Fibroblast of lung (primary cell): ENCODE measurements around the gene SPDYE3. TPM values are rescaled to one million over a fixed set of nuclear protein-coding genes. Genes with fewer than 3 reads are reported as not detected.
"Not testable (repeated sequence)": the region's sequence is repeated elsewhere in the genome, so short reads cannot be mapped to it uniquely, and the experiment has no call there.

Source experiments
- DNase-seq, 2 donors: peaks; one replicate each; pipeline versions ENCODE4 v3.0.0 to v3.0.0-alpha.2; 2010; ENCODE audit warnings: low read depth in 2 of 2
- H2AFZ ChIP-seq: 2 replicates; pipeline ENCODE4 v1.5.1; 2012; ENCODE audit warnings: low read length, control low read depth, inconsistent platforms
- H3K27ac ChIP-seq: 2 replicates; pipeline ENCODE4 v1.5.1; 2011; ENCODE audit warnings: low read length, control low read depth; ENCODE audit not compliant: insufficient read depth
- H3K27me3 ChIP-seq: 2 replicates; pipeline ENCODE4 v1.5.1; 2011; ENCODE audit warnings: mild to moderate bottlenecking, low read length; ENCODE audit not compliant: control insufficient read depth, insufficient read depth
- H3K36me3 ChIP-seq: 2 replicates; pipeline ENCODE4 v1.5.1; 2011; ENCODE audit warnings: low read length; ENCODE audit not compliant: control insufficient read depth, insufficient read depth
- H3K4me1 ChIP-seq: 2 replicates; pipeline ENCODE4 v1.5.1; 2011; ENCODE audit warnings: low read length; ENCODE audit not compliant: control insufficient read depth, insufficient read depth; ENCODE audit errors: extremely low read depth
- H3K4me2 ChIP-seq: 2 replicates; pipeline ENCODE4 v1.5.1; 2011; ENCODE audit warnings: low read length, control low read depth; ENCODE audit not compliant: insufficient read depth; ENCODE audit errors: extremely low read depth
- H3K4me3 ChIP-seq, 4 experiments: fragments of 200-600 bp in 1 of 4; sonication (generic) in 1 of 4; replicated peaks in 1 of 4; 2 replicates each; pipeline ENCODE4 v1.5.1; 2011 to 2016; ENCODE audit warnings: low read length in 4 of 4, low read depth in 3 of 4, mild to moderate bottlenecking in 3 of 4, control low read depth in 2 of 4, inconsistent platforms in 1 of 4, mixed read lengths in 1 of 4; ENCODE audit not compliant: insufficient read depth in 1 of 4; ENCODE audit errors: control extremely low read depth in 1 of 4
- H3K79me2 ChIP-seq: 2 replicates; pipeline ENCODE4 v1.5.1; 2012; ENCODE audit warnings: mild to moderate bottlenecking, low read length, inconsistent platforms; ENCODE audit not compliant: control insufficient read depth, insufficient read depth
- H3K9ac ChIP-seq: 2 replicates; pipeline ENCODE4 v1.5.1; 2011; ENCODE audit warnings: mild to moderate bottlenecking, low read length, control low read depth; ENCODE audit not compliant: insufficient read depth
- H3K9me3 ChIP-seq: 2 replicates; pipeline ENCODE4 v1.5.1; 2012; ENCODE audit warnings: low read depth, low read length; ENCODE audit not compliant: control insufficient read depth, insufficient read depth
- H4K20me1 ChIP-seq: 2 replicates; pipeline ENCODE4 v1.5.1; 2011; ENCODE audit warnings: low read length; ENCODE audit not compliant: control insufficient read depth, insufficient read depth; ENCODE audit errors: extremely low read depth
- polyA plus RNA-seq, 2 donors: library from polyadenylated mRNA; depleted of rRNA in 1 of 2; stranded (reverse) in 1 of 2; unstranded in 1 of 2; fragments of >200 nt; gene quantifications; 2 replicates each; pipeline ENCODE4 v1.2.1, GENCODE V29; 2011 to 2012; ENCODE audit warnings: missing spikeins in 1 of 2
- total RNA-seq: library from RNA; depleted of rRNA; stranded (reverse); fragments of >200 nt; gene quantifications from 2 replicates; pipeline ENCODE4 v1.2.1, GENCODE V29; 2014

SPDYE3 gene
- total and polyA plus RNA-seq, 2 donors (not counting 1 experiment from before 2014, with no cell fraction given), result not detected

DNA sequence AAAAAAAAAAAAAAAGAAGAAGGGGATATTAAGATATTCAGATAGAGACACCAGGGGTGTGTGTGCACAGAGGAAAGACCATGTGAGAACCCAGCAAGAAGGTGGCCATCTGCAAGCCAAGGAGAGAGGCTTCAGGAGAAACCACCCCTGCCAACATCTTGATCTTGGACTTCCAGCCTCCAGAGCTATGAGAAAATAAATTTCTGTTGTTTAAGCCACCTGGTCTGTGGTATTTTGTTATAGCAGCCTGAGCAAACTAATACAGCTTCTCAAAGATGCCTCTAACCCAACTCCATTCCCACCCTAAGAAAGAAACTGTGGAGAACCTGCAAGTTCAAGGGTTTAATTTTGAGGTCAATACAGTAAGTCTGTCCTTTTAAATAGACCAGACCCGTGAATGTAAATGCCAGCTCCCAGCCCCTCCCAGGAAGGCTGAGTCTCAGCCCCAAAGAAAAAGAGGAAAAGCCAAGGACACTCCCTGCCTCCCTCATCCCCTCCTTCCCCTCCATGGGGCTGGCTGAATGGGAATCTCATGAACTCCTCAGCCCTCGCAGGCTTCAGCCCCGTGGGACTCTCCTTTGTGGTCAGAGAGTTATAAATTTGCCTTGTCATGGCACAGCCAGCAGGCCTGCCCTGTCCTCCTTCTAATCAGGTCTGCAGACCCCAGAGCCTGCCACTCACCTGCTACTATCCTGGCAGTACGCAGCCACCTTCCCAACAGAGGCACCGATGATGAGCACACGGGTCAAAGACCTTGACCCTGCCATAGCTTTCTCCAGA lies 9.5 kb upstream of the SPDYE3 start:
- not testable (repeated sequence) for H3K9me3 ChIP-seq, H3K79me2 ChIP-seq, H3K4me2 ChIP-seq, H4K20me1 ChIP-seq, DNase-seq, H3K27ac ChIP-seq, H3K27me3 ChIP-seq, H3K4me3 ChIP-seq, H3K9ac ChIP-seq, H2AFZ ChIP-seq, H3K4me1 ChIP-seq, H3K36me3 ChIP-seq

DNA sequence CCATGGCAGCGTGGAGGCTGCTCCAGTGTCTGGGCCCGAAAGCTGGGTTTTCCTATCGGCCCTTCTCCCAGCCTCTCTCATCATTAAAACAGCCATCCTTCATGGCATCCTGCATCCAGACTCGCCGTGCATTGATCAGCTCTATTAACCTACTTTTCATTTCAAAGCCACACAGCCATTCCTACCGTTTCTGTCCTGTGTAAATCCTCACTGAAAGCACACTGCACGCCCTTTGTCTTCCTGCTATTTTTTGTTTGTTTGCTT lies 8.9 kb upstream of the SPDYE3 start:
- H3K27me3 ChIP-seq, H3K9me3 ChIP-seq, H3K4me2 ChIP-seq, DNase-seq, H4K20me1 ChIP-seq, H3K4me3 ChIP-seq, H3K79me2 ChIP-seq, H2AFZ ChIP-seq, H3K27ac ChIP-seq, H3K4me1 ChIP-seq, H3K36me3 ChIP-seq, H3K9ac ChIP-seq: not testable (repeated sequence)

DNA sequence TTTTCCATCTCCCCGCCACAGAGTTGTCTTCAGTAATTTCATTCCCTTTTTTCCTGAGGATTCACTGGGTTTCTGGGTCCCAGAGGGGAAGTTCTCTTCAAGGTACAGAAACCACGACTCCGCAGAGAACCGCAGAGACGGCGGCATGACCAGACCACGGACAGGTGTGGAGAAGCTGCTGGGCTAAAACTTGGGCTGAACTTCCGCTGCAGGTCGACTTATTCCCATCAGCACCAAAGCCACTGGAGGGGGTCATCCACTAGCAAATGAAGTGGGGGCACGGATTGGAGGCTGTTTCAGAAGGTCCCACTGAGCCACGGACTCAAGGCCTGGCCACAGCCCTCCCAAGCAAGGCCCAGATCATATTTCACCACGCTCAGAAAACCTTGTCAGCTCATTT lies 3.0 kb upstream of the SPDYE3 start:
- not testable (repeated sequence) for H3K4me3 ChIP-seq, H3K9ac ChIP-seq, H3K4me1 ChIP-seq, H4K20me1 ChIP-seq, H3K9me3 ChIP-seq, H3K36me3 ChIP-seq, H3K4me2 ChIP-seq, DNase-seq, H3K79me2 ChIP-seq, H3K27me3 ChIP-seq, H2AFZ ChIP-seq, H3K27ac ChIP-seq

DNA sequence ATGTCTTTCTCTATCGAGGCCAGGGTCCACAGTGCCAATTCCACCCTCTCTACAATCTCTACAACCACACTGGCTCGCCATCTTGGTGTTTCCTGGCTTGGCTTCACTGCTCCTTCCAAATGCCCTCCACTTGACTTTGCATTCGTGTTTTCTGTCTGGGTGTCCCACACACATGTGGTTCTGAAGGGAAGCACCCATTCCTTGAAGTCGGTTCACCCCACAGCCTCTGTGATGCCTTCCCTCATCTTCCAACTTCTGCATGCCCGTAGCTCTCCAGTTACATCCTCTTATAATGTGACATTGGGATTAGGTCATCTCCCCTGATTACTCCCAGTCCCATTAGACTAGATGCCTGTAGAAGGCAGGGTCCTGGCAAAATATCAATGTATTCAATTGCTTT lies 10.8 kb downstream of the SPDYE3 start:
- H3K4me3 ChIP-seq, DNase-seq, H3K9ac ChIP-seq, H3K9me3 ChIP-seq, H3K79me2 ChIP-seq, H3K36me3 ChIP-seq, H3K4me2 ChIP-seq, H4K20me1 ChIP-seq, H3K27me3 ChIP-seq, H3K4me1 ChIP-seq, H2AFZ ChIP-seq, H3K27ac ChIP-seq: not testable (repeated sequence)

DNA sequence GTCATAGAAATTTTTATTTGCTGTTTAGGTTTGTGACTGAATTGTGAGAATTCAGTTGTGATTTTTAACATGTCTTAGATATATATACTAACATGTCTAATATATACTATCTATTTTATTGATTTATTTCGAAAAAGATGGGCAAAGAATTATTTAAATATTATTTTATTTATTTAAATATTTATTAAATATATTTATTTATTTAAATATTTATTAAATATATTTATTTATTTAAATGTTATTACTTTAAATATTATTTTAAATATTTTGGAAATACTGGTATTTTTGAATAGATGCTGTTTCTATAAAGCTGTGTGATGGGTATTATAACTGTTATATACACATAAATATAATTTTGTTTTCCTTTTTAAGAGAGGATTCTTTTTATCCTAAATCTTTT lies 14.1 kb downstream of the SPDYE3 start:
- not testable (repeated sequence) for H3K27ac ChIP-seq, H3K9me3 ChIP-seq, H3K36me3 ChIP-seq, H3K4me1 ChIP-seq, DNase-seq, H3K79me2 ChIP-seq, H3K27me3 ChIP-seq, H3K4me2 ChIP-seq, H3K9ac ChIP-seq, H2AFZ ChIP-seq, H4K20me1 ChIP-seq, H3K4me3 ChIP-seq

DNA sequence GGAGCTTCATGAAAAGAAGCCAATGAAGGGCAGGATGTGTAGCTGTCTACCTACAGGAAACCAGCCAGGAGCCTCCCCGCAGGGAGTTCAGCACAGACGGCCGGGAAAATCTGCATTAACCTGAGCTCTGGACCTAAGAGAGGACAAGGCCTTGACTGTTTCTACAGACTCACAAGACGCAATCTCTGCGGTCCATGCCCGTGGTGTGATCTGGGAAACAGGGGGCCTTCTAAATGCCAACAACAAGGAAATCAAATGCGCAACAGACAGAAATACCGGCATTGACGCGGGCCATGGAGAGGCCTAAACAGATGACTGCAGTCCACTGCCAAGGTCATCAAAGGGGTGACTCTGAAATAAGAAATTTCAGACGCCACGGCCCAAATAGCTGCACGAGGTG lies 16.7 kb downstream of the SPDYE3 start:
- not testable (repeated sequence) for H3K9ac ChIP-seq, H3K79me2 ChIP-seq, H3K4me1 ChIP-seq

DNA sequence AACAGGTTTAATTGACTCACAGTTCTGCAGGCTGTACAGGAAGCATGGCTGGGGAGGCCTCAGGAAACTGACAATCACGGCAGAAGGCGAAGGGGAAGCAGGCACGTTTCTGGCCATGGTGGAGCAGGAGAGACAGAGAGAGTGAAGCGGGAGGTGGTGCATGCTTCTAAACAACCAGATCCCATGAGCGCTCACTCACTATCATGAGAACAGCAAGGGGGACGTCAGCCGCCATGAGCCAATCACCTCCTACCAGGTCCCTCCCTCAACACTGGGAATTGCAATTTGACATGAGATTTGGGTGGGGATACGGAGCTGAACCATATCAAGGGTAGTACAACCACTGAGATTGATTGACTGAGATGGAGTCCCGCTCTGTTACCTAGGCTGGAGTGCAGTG lies 18.2 kb downstream of the SPDYE3 start:
- not testable (repeated sequence) for H3K9ac ChIP-seq, H3K27me3 ChIP-seq, DNase-seq, H3K27ac ChIP-seq, H2AFZ ChIP-seq, H3K4me2 ChIP-seq, H3K4me3 ChIP-seq, H4K20me1 ChIP-seq, H3K36me3 ChIP-seq, H3K79me2 ChIP-seq, H3K9me3 ChIP-seq, H3K4me1 ChIP-seq

More for the DNA sequence above, 16.7 kb downstream of the SPDYE3 start:
- not testable (repeated sequence) for H4K20me1 ChIP-seq, H3K36me3 ChIP-seq, H3K27ac ChIP-seq, H3K9me3 ChIP-seq, H2AFZ ChIP-seq, H3K4me2 ChIP-seq, DNase-seq, H3K4me3 ChIP-seq, H3K27me3 ChIP-seq
